NCI-H187 (cell line): ENCODE data around the gene NEB.
"Not testable (repeated sequence)": the region's sequence is repeated elsewhere in the genome, so short reads cannot be mapped to it uniquely, and the experiment has no call there.

Experiments used
- DNase-seq, 2 experiments: peaks; one replicate each; lab custom pipeline; 2025; lab: John Stamatoyannopoulos, UW

The NEB gene

DNA sequence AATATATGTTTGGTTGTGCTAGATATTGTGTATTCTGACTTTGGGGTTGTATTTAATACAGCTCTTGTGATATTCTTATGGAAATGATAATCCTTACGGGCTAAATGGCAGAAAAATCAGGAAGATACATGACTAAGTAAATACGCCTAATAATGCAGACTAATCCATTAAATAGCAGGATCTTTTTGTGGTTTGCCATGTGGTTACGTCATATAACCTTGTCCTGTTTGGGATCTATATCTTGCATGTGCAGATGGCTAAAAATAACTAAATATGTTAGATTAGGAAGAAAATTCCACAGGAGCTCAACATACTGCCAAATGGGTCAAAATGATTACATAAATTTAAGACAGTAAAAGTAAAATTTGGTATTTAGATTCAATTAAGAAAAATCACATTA is 83.0 kb downstream of the NEB start:
- DNase-seq, result no peak

- DNase-seq, result no peak
Observed at GRCh38 chr2:151650456-151650855, 83.8 kb downstream of the NEB start.

- DNase-seq, result no peak
Observed at GRCh38 chr2:151649966-151650365, 84.3 kb downstream of the NEB start.

- no peak for DNase-seq
Observed at GRCh38 chr2:151649400-151649799, 84.9 kb downstream of the NEB start.

DNA sequence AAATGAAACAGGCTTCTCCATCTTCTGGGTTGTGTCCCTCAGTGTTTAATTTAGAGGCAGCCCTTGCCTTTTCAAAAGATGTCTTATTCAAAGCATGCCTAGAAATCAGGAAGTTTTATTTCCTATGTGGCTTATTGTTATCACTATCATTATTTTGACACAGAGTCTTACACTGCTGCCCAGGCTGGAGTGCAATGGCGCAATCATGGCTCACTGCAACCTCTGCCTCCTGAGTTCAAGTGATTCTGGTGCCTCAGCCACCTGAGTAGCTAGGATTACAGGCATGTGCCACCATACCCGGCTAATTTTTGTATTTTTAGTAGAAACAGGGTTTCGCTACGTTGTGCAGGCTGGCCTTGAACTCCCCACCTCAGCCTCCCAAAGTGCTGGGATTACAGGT is 87.8 kb downstream of the NEB start:
- DNase-seq, result not testable (repeated sequence)

- no peak for DNase-seq
Observed at GRCh38 chr2:151644580-151644979, 89.7 kb downstream of the NEB start.

DNA sequence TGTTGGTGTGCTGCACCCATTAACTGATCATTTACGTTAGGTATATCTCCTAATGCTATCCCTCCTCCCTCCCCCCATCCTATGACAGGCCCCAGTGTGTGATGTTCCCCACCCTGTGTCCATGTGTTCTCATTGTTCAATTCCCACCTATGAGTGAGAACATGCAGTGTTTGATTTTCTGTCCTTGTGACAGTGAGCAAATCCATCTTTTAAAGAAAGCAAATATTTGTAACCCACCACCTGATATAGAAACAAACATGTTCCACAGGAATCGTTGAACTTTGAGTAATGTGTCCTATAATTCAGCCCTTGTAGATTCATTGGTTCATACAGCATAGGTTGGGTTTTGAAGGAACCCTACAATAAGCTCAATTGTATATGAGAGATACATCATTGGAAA is 92.4 kb downstream of the NEB start:
- not testable (repeated sequence) for DNase-seq

DNA sequence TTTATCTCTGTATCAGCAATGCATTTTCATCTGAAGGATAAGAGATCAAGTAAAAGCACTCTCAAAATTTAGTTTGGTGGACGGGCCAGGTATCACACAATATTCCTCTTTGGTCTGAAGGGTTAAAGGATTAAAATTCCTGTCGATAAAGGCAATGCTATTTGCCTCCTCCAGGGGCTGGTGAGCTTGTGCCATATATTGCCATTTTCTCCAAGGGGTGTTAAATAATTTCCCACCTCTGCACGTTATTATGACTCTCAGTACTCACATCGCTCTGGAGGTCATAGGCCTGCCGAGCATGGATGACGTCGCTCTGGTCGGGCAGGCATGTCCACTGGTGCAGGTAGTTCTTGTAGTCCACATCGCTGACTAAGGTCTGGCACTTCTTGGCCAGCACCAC is 94.2 kb downstream of the NEB start:
- DNase-seq, result no peak

DNA sequence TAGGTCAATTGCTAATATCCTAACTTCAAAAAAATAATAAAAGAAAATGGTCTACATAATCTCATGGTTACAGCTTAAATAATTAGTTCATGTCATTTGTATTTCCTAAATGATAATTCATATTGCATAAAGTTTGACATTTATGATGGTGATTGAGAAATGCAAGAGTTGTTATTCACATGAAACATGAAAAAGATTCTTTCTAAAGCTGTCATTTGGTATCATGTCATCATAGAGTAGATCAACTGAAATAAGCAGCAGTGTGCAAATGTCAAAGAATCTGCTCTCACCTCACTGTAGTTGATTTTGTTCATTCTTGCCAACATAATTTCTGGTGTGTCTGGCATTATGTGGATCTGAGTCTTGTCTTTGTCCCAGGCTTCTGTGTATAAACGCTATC is 95.3 kb downstream of the NEB start:
- no peak for DNase-seq

- DNase-seq, result no peak
Observed at GRCh38 chr2:151638191-151638933, 95.9 kb downstream of the NEB start.

DNA sequence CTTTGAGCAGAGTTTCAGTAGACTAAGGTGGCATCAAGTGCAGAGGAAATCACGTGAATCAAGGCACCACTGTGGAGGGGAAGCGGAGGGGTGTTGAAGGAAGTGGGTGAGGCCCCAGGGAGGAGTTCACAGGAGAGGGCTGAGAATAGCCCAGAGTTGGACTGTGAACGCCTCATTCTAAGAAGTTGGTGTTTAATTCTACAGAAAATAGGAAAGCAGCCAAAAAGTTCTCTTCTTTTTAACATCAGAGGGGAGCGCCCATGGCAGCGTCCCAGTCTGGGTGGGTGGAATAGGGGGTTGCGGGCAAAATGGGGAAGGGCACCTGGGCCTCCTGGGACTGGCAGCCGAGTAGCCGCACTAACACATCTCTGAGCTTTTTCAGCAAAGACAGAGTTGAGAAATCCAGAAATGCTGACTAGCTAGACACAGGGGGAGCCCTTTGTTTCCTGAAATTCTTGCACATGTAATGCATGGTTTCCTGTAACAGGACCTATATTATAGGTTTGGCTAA is 97.0 kb downstream of the NEB start:
- no peak for DNase-seq

DNA sequence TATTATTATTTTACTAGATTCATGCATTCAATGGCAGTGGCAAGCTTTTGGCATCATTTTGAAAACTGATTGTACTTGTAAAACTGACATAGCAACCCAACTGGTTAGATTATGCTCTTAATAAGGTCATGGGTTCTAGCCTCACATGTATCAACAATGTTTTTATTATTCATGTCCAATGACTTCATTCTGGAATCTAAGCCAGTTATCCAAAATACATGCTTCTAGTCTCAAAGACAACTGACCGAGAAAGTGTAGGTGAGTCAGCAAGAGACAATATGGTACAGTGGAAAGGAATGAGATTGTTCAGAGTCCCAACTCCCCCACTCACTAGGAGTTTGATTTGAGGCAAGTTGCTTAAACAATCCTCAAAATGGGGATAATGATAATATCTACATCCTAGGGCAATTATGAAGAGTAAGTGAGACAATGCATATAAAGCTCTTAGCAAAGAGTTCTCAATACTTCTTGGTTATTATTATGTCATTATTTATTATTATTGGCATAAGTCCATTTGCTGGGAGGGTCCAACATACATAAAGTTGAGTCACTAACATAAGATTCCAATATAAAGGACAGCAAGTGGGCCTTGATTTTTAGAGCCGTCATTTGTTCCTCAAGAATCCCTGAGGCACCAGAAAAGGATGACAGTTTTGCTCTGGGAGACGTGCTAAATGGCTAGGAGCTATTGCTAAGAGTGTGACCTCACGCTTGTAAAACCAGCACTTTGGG is 99.4 kb downstream of the NEB start:
- no peak for DNase-seq

DNA sequence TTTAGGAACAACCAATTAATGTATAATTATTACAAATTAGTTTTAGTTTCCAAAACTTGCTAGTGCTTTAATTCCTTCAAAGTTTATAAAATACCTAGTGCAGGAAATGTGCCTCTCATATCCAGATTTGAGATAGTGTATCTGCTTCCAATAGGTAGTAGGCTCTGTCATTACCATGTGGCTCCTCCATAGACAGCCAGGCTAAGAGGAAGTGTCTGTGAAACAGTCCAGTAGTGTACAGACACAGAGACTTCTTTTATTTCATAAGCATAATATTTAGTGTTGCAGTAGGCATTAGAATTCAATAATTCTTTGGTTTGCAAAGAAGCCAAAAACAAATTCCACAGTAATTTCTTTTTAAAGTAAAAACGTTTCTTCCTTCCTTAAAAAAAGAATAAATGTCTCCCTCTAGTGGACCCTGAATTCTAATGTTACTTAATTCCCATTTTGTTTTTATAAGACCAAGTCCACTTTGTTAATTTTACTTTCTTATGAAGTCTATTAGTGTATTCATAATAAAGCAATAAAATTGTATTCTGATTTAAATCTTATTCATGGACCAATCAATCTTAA is 101.2 kb downstream of the NEB start:
- no peak for DNase-seq

- no peak for DNase-seq
Observed at GRCh38 chr2:151630372-151630771, 103.9 kb downstream of the NEB start.

DNA sequence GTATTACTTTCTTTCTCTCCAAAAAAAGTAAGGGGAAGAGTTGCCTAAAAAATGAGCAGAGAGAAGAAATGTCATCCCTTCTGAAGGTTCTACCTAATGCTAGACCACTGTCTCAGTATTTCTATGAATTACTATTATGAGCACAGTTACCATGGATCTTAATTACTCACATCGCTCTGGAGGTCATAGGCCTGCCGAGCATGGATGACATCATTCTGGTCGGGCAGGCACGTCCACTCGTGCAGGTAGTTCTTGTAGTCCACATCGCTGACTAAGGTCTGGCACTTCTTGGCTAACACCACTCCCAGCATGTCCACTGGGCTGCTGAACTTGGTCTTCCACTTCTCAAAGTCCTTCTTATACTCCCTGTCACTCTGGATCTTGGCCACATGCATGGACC is 106.9 kb downstream of the NEB start:
- DNase-seq, result no peak

- no peak for DNase-seq
Observed at GRCh38 chr2:151624271-151624670, 110.0 kb downstream of the NEB start.

DNA sequence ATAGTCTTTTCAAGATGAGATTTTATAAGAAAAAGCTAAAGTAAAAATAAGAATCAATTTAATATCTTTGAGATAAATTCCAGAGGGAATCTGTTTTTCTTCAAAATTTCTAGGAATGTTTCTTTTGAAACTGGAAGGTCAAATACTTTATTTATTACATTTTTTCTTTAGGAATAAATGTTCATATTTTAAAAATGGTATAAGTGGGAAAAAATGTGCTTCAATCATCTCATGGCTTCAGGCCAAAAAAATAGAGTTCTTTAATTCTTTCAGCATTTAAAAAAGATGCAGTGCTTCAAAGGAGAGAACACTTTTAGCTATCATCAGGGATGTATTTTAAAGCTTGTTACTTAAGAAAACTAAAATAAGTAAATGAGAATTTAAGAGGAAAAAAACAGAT is 110.6 kb downstream of the NEB start:
- no peak for DNase-seq

DNA sequence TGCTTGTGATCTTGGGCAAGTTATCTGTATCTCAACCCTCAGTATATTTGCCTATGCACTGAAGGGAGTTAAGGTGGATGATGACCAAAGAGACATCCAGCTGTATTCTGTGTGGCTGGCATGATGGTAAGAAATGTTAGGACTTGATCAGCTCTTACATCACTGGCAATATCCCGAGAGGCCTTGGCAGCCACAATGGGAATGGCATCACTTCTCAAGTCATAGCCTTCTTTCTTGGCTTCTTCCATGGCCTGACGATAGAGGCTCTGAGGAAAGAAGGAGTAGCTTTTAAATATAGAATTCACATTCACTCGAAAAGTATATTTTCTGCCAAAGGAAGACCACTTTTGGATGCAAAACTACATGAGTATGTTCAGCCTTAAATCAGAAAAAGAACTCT is 113.5 kb downstream of the NEB start:
- DNase-seq, result no peak

GRCh38 chr2:151619337-151619989 is 114.8 kb downstream of the NEB start:
- no peak for DNase-seq

- no peak for DNase-seq
Observed at GRCh38 chr2:151616760-151617339, 117.4 kb downstream of the NEB start.

DNA sequence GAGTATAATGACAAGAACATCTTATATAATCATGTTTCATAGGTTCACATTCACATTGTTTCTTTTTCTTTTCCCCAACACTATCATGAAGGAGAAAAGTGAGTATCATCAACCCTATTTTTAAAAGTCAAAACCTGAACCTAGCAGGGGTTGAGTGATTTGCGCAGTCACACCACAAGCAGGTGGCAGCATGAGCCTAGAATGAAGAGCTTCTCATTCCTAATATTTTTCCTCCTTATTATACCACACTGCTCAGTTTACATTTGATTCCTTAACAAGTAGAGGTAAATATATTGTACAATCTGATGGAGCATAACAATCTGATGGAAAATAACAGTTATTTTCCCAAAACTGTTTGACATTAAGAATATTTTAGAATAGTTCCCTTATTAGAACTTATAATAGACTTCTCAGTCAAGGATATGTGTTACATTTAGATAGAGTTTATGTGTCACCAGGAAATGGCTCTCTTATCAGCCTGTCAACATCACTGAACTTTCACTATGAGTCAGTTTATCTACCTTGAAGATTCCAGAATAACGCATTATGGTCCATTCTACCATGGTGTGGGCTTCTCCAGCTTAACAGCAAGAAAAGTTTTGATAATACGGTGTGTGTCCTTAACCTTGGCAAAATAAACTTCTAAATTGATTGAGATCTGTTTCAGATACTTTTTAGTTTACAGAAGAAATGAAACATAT is 119.5 kb downstream of the NEB start:
- no peak for DNase-seq

- DNase-seq, result no peak
Observed at GRCh38 chr2:151614159-151614558, 120.1 kb downstream of the NEB start.
